HL-60/S4 (cell line): ENCODE data around the gene ZNF79.

ENCODE experiments used
- in situ Hi-C: fragments of 300-500 bp; cut with MboI; formaldehyde crosslinking; loops from 2 replicates; pipeline ENCODE4 v1.14.3; 2022; ENCODE audit warnings: low sequenced_read_pairs

The ZNF79 gene

DNA sequence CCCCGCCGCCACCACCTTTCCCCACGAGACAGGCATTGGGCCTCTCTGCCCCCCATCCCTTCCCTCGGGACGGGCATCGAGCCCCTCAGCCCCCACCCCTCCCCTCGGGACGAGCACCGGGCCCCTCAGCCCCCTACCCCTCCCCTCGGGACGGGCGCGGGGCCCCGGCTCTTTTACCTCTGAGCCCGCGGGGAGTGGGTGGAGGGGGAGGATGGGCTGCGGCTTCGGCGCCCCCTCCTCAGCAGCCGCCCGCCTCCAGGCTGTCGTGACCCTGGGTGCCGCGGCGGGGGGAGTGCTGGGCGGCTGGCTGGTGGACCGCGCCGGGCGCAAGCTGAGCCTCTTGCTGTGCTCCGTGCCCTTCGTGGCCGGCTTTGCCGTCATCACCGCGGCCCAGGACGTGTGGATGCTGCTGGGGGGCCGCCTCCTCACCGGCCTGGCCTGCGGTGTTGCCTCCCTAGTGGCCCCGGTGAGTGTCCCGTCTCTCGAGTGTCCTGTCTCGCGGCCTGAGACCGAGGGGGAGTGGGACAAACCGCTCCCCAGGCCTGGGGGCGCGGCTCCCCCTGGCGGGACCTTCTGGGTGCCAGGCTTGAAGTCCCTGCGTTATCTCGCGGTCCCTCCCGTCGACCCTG lies 26.4 kb upstream of the ZNF79 start:
- in situ Hi-C loops = no loop called here

DNA sequence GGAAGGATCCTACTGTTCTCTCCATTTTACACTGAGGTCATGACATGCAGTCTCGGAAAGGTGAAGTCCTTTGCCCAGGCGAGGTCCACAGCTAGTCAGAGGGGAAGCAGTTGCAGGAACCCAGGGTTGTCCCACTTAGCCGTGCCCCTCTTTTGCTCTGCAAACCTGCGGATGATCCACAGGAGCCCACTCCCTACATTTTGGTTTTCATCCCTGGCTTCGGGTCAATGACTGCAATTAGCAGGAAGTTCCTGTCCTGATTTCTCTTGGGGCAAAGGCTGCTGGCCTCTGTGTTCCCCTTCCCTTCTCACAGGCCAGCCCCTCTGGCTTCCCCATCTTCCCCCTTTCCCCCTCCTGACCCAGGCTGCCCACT lies 25.9 kb upstream of the ZNF79 start:
- in situ Hi-C loops = no loop called here

DNA sequence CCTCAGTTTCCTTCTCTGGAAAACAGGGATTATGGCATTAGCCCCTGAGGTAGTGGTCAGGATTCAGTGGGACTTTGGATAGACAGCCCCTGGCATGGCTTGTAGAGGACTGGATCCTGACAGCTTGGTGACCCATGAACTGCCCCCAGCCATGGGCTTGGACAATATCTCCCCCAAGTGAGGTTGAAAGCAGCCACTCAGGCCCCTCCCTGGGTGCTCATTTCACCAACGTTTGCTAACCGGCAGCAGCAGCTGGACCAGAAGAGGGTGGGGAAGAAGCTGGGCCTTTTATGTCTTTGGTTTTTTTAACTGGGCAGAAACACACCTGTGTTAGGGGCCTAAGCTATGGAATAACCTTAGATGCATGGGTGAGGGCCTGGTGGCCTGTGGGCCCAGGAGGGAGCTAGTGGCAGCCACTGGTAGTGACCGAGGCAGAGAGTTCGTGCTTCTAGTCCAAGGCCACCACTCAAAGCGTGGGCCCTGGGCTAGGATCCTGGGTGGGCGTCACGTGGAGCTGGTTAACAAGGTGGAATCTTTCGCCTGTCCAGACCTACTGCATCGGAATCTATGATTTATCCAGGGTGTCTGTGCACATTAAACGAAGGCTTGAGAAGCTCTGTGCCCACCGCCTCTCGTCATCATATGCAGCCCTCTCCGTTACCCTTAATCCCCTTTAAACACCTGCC lies 25.3 kb upstream of the ZNF79 start:
- in situ Hi-C loops = no loop called here

DNA sequence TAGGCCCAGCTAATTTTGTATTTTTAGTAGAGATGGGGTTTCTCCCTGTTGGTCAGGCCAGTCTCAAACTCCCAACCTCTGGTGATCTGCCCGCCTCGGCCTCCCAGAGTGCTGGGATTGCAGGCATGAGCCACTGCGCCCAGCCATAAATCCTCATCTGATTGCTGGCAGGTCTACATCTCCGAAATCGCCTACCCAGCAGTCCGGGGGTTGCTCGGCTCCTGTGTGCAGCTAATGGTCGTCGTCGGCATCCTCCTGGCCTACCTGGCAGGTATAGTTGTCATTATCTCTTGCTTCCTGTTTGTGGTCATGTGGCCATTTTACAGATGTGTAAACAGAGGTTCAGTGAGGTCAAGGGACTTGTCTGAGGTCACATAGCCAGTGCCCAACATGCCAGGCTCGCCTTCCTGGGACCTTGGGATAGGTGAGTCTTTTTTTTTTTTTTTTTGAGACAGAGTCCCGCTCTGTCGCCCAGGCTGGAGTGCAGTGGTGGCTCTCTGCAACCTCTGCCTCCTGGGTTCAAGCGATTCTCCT lies 24.4 kb upstream of the ZNF79 start:
- in situ Hi-C loops = no loop called here

DNA sequence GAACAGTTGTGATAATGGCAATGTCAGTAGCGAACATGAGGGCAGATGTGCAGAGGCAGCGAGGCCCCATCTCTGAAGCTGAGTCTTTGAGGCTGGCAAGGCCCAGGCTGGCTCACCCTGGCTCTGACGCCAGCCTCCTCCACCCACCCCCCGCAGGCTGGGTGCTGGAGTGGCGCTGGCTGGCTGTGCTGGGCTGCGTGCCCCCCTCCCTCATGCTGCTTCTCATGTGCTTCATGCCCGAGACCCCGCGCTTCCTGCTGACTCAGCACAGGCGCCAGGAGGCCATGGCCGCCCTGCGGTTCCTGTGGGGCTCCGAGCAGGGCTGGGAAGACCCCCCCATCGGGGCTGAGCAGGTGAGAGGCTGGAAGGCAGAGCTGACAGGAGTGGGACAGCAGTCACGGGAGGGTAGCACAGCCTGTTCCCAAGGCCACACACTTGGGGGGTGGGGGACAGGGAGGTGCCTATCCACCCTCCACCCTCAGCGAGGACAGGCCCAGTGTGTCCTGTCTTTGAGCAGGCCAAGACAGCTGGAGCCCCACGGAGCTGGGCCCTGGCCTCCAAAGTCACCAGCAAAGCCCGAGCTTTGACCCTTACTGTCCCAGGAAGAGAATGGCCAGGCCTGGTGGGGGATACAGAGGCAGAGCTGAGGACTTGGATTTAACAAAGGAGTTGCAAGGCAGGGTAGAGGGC lies 21.6 kb upstream of the ZNF79 start:
- in situ Hi-C loops = no loop called here

DNA sequence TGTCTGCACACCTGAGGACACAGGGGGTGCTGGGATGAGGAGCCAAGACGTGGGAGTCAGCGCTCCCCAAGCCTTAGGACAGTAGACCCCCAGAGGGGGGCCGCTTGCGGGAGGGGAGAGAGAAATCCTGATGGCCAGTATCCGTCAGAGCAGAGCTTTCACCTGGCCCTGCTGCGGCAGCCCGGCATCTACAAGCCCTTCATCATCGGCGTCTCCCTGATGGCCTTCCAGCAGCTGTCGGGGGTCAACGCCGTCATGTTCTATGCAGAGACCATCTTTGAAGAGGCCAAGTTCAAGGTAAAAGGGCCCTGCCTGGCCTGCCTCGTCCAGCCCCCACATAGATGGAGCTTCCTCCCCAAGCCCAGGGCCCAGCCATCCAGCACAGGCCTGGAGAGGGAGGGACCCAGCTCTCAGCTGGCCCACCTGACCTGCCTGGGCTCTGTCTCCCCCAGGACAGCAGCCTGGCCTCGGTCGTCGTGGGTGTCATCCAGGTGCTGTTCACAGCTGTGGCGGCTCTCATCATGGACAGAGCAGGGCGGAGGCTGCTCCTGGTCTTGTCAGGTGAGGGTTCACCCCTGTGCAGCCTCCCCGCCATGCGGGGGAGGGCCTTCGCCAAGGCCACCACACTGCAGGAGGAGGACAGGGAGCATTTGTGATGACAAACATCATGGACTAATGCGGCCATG lies 20.5 kb upstream of the ZNF79 start:
- in situ Hi-C loops = no loop called here

DNA sequence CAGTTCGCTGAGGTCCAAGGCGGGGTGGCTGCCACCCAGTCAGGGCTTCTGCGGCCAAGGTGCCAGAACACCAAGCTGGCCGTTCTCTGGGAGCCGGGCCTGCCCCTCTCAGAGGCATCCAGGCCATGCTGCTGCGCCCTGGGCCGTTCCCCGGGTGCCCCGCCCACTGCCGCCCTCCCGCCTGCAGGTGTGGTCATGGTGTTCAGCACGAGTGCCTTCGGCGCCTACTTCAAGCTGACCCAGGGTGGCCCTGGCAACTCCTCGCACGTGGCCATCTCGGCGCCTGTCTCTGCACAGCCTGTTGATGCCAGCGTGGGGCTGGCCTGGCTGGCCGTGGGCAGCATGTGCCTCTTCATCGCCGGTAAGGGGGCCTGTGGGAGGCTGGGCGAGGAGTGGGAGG lies 19.6 kb upstream of the ZNF79 start:
- in situ Hi-C loops = no loop called here

DNA sequence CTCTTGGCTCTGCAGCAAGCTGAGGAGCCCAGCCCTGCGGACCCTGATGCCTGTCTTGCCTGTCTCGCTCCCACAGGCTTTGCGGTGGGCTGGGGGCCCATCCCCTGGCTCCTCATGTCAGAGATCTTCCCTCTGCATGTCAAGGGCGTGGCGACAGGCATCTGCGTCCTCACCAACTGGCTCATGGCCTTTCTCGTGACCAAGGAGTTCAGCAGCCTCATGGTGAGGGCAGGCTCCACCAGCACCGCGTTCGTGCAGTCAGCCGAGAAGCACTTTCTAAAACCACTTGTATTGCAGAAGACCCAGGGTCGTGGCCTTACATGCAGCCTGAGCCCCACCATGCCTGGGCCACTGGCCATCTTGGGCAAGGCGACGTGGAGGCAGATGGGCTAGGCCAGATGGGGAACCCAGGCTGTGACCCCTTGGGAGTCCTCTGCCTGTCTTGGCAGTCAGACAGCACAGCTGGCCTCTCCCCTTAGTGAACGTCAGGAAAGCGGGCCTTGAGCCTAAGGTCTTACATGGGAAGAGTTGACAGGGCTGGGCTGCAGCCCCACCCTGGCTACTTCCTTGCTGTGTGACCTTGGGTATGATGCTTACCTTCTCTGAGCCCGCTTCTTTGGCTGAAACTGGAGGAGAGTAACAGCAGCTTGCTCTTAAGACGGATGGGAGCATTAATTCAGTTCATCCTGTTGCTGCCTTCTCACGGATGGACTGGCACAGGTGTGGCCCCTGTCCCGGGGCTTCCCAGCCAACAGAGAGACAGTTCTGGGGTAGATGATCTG lies 18.6 kb upstream of the ZNF79 start:
- in situ Hi-C loops = no loop called here

DNA sequence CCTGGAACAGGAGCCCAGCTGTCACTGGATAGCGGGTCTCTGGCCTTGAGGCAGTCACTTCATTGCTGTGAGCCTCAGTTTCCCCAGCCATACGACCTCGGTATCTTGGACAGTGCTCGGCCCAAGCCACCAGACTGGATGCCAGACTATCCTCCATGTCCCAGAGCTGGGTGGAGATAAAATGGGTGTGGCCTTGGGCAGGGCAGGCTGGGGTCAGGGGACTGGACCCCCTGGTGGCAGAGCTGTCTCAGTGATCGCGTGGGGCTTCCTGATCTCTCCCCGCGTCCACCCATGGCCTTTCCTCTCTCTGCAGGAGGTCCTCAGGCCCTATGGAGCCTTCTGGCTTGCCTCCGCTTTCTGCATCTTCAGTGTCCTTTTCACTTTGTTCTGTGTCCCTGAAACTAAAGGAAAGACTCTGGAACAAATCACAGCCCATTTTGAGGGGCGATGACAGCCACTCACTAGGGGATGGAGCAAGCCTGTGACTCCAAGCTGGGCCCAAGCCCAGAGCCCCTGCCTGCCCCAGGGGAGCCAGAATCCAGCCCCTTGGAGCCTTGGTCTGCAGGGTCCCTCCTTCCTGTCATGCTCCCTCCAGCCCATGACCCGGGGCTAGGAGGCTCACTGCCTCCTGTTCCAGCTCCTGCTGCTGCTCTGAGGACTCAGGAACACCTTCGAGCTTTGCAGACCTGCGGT lies 17.2 kb upstream of the ZNF79 start:
- in situ Hi-C loops = no loop called here

DNA sequence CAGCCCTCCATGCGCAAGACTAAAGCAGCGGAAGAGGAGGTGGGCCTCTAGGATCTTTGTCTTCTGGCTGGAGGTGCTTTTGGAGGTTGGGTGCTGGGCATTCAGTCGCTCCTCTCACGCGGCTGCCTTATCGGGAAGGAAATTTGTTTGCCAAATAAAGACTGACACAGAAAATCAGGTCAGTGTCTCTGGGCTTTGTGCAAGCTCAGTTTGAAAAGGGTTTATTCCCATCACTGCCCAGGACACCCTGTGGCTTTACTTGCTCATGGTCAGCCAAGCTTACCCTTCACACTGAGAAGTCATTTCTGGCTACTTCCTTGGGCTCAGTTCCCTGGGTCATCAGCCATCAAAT lies 16.7 kb upstream of the ZNF79 start:
- in situ Hi-C loops = no loop called here

DNA sequence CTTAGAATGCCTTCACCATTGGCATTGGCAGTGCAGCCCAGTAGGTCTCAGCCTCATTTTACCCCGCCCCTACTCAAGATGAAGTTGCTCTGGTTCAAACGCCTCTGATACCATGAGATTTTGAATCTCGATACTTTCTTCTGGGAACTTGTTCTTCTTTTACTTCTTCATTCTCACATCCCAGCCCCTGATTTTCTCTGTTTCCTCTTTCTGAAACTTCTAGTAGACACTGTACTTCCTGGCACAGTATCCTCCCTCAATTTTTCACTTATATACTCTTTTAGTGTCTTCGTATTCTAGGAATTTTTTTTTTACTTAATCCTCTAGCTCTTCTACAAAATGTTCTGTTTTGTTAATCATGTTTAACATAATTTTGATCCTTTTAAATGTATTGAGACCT lies 13.1 kb upstream of the ZNF79 start:
- in situ Hi-C loops = no loop called here

DNA sequence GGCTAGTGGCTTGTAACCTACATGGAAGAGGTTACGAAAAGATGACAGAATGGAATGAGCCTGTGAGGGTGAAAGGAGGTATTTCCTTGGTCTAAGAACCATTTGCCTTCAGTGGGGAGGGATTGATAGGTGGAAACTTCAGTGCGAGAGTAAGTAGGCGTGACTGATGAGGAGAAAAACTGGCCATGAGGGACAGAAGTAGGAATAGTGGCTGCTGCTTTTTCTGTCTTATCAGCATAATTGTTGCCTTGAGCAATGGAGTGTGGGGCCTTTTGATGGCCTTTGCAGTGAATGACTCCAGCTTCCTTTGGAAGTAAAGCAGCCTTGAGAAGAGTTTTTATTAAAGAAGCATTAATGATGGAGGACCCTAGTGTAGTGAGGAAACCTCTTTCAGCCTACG lies 9.0 kb upstream of the ZNF79 start:
- in situ Hi-C loops = no loop called here

DNA sequence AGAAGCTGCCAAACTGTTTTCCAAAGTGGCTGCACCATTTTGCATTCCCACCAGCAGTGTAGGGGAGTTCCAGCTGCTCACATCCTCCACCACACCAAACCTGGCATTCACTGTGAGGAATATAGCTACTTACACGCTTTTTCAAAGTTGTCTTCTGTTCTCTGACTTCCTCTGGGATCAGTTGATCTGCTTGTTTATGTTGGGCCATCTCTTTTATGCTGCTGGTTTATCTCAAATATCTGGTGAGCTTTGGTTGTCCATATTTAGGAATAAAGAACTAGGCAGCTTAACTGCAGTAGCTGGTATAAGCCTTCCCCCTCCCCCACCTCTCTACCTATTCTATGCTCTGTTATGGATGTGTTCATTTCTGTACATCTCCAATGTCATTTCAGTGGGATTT lies 8.5 kb upstream of the ZNF79 start:
- in situ Hi-C loops = no loop called here

DNA sequence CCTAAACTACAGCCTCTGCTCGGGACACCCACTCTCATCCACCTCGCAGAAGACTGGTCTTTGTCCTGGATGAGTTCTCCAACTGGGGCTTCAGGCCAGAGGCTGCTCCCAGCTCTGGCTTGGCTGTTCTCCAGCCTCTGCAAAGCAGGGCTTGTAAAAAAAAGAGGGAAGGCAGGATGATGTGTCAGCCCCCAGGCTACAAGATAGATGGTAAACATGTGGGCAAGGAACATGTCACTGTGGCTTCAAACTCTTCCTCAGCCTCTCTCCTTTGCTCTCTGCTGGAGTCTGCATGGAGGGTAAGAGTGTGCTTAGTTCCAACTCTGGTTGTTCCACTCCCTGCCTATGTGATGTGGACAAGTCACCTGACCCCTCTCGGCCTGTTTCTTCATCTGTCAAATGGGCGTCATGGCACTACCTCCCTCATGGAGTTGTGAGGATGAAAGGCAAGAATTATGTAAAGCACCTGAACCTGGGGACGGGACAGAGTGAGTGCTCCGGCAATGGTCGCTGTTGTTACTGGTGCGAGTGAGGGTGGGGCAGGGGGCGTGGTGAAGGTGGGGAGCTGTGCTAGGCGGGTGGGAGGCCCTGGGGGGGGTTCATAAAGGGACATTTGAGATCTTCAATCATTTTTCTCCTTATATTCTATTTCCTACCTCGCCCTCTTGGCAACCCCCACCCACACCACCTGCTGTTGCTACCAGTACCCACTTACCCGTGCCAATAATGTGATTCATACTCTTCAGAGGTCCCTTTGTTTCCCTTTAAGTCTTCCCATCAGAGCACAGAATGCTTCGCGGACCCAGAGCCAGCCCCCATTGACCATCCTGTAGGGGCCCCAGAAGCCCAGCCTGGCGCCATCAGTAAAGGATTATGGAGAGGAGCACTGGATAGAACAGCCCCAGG lies 6.8 kb upstream of the ZNF79 start:
- in situ Hi-C loops = no loop called here

DNA sequence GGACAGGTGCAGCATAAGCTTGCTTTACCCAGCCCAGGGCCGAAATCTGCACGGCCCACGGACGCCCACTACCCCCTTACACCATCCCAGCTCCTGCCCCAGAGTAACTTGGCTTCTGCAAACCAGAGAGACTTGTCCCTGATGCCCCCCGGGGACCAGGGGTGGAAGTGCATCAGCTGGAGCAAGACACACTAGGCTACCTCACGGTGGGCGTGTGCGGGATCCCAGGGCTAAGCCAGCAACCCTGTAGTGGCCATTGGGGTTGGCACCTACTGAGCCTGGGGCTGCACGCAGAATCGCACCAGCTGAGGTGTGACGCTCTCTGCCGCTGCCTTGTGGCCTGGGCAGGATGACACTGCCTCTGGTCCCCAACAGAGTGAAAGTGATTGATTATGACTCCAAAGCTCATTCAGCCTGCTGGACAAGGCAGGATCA lies 6.1 kb upstream of the ZNF79 start:
- in situ Hi-C loops = no loop called here

DNA sequence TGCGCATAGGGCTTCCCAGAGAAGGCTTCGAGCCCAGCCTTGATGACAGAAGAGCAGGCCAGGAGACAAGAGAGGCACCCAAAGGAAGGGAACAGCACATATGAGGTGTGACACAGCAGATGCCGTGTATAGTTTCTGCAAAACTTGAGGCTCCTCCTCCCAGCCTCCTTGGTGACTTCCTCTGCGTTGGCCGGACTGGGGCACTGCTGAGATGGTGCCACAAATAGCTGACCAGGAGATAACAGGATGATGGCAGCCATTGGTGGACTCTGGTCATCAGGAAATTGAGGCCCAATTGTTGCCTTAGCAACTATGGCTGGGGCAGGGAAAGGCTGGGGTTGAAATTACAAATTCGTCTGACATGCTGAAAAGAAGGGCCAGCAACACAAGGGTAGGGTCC lies 4.8 kb upstream of the ZNF79 start:
- in situ Hi-C loops = no loop called here

DNA sequence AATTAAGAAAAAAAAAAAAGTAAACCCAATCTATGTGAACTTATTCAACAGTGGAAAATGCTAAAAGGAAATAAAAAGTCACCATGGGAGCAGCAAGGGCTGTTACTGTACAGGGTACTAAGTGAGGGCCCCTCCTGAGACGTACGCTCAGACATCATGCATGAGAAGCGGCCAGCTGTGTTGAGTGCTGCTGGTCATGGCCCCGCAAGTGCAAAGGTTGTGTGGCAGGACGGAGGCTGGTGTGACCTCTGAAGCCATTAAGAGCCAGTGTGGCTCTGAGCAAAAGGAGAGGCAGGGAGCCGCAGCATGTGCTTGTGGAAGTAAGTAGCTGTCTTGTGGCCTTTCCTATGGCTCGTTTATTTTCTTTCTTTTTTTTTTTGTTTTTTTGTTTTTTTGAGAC lies 3.1 kb upstream of the ZNF79 start:
- in situ Hi-C loops = no loop called here

DNA sequence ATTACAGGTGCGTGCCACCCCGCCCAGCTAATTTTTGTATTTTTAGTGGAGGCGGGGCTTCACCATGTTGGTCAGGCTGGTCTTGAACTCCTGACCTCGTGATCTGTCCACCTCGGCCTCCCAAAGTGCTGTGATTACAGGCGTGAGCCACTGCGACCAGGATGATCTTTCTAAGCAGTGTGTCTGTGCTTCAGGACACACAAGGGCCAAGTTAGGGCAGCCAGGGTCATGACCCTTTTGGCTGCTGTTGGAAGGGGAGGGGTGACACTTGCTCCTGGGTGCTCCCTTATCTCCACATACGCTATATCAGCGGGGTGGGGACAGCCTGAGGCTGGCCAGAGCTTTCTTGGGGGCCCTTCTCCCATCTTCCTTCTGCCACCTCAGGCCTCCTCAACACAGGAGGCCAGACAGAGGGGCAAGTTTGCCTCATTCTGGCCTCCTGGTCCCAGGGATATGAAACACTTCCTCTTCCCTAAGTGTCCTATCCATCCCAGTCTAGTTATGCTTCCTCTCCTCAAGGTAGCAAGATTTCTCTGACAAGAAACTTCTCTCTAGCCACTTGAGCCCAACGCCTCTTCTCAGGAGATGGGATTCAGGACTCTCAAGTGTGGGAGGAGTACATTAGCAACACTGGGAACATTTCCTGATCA lies 1.9 kb upstream of the ZNF79 start:
- in situ Hi-C loops = no loop called here

DNA sequence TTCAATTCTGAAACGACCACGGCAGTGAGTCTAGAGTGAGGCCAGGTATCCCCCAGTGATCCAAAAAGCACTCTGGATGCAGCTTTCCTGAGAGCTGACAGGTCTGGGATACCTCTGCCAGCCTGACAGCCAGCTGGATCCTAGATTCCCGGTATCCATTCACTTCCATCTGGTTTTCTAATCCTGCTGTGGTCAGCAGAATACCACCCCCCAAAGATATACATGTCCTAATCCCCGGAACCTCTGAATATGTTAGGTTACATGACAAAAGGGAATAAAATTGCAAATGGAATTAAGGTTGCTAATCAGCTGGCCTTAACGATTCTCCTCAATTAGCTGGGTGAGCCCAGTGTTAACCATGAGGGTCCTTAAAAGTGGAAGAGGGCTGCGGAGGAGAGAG lies 1.4 kb upstream of the ZNF79 start:
- in situ Hi-C loops = no loop called here
